SK-N-SH (cell line): Measurements from ENCODE around the gene RTN3. TPM values are rescaled to one million over a fixed set of nuclear protein-coding genes. Genes with fewer than 3 reads are reported as not detected.

Experiments used
- CTCF ChIA-PET: fragments of 300-600, 350-600 bp; formaldehyde crosslinking; extraction: SDS; loops from one replicate; lab custom pipeline; 2021; lab: Yijun Ruan, JAX
- POLR2A ChIA-PET: fragments of 350-600 bp; sonication (Branson Sonifier 250); formaldehyde crosslinking; extraction: SDS; loops from one replicate; lab custom pipeline; 2020; ENCODE audit warnings: antibody characterized with exemption, inconsistent platforms; lab: Yijun Ruan, JAX
- DNase-seq: peaks from one replicate; pipeline ENCODE4 v3.0.0; 2012
- H2AFZ ChIP-seq: fragments of 200-600 bp; sonication (generic); 2 replicates; pipeline ENCODE4 v1.8.1; 2016; ENCODE audit warnings: antibody characterized with exemption, mild to moderate bottlenecking, low read depth
- H3F3A ChIP-seq: fragments of 200-600 bp; sonication (generic); replicated peaks from 2 replicates; pipeline ENCODE3; 2016; ENCODE audit warnings: antibody characterized with exemption, mild to moderate bottlenecking; ENCODE audit not compliant: insufficient read depth
- H3K27ac ChIP-seq, 2 experiments: fragments of 200-500 bp in 1 of 2; fragments of 200-600 bp in 1 of 2; sonication (Bioruptor generic) in 1 of 2; sonication (generic), shearing (Covaris generic) in 1 of 2; 2 replicates each; pipeline versions ENCODE4 v1.5.1 to v1.6.1; 2014 to 2016; ENCODE audit warnings: low read depth in 2 of 2, inconsistent platforms in 1 of 2, low read length in 1 of 2, mild to moderate bottlenecking in 1 of 2, mixed read lengths in 1 of 2
- H3K27me3 ChIP-seq: fragments of 200-600 bp; sonication (generic), shearing (Covaris generic); 2 replicates; pipeline ENCODE4 v1.6.1; 2016; ENCODE audit warnings: mixed run types; ENCODE audit not compliant: insufficient read depth
- H3K36me3 ChIP-seq, 2 experiments: fragments of 200-500 bp in 1 of 2; fragments of 200-600 bp in 1 of 2; sonication (Bioruptor generic) in 1 of 2; sonication (generic) in 1 of 2; replicated peaks in 1 of 2; 2 replicates each; pipeline versions ENCODE3 to v1.5.1; 2014 to 2016; ENCODE audit warnings: low read length in 1 of 2, mild to moderate bottlenecking in 1 of 2; ENCODE audit not compliant: insufficient read depth in 2 of 2, control insufficient read depth in 1 of 2
- H3K4me1 ChIP-seq, 2 experiments: fragments of 200-500 bp in 1 of 2; fragments of 200-600 bp in 1 of 2; sonication (Bioruptor generic) in 1 of 2; sonication (generic), shearing (Covaris generic) in 1 of 2; 2 replicates each; pipeline versions ENCODE4 v1.5.1 to v1.6.1; 2014 to 2016; ENCODE audit warnings: low read depth in 1 of 2, low read length in 1 of 2, mixed run types in 1 of 2; ENCODE audit not compliant: insufficient read depth in 2 of 2, control insufficient read depth in 1 of 2
- H3K4me2 ChIP-seq: fragments of 200-600 bp; sonication (generic), shearing (Covaris generic); 2 replicates; pipeline ENCODE4 v1.6.1; 2017; ENCODE audit warnings: mixed run types
- H3K4me3 ChIP-seq, 2 experiments: fragments of 200-500 bp in 1 of 2; fragments of 200-600 bp in 1 of 2; sonication (Bioruptor generic) in 1 of 2; sonication (generic), shearing (Covaris generic) in 1 of 2; 2 replicates each; pipeline versions ENCODE4 v1.5.1 to v1.8.1; 2014 to 2016; ENCODE audit warnings: low read depth in 2 of 2, inconsistent platforms in 1 of 2, low read length in 1 of 2, mild to moderate bottlenecking in 1 of 2, mixed read lengths in 1 of 2, moderate library complexity in 1 of 2
- H3K79me2 ChIP-seq: fragments of 200-600 bp; sonication (generic); 2 replicates; pipeline ENCODE4 v1.8.1; 2017; ENCODE audit warnings: mild to moderate bottlenecking; ENCODE audit not compliant: insufficient read depth
- H3K9ac ChIP-seq: fragments of 200-600 bp; sonication (generic); 2 replicates; pipeline ENCODE4 v1.6.1; 2017; ENCODE audit warnings: mixed run types
- H3K9me2 ChIP-seq: fragments of 200-600 bp; sonication (generic); 2 replicates; pipeline ENCODE4 v1.6.1; 2017; ENCODE audit warnings: mixed run types
- H3K9me3 ChIP-seq: fragments of 200-600 bp; sonication (generic); 2 replicates; pipeline ENCODE4 v1.6.1; 2017; ENCODE audit warnings: mixed run types, mild to moderate bottlenecking, moderate library complexity
- H4K20me1 ChIP-seq: fragments of 200-600 bp; sonication (generic); 2 replicates; pipeline ENCODE4 v1.6.1; 2017; ENCODE audit warnings: mild to moderate bottlenecking, mixed run types; ENCODE audit not compliant: insufficient read depth
- CHD2 ChIP-seq: fragments of 150-350 bp; IDR thresholded peaks from 2 replicates; pipeline ENCODE4 v1.6.1; 2018; ENCODE audit warnings: low read length; ENCODE audit not compliant: partially characterized antibody
- EZH2phosphoT487 ChIP-seq: fragments of 200-600 bp; sonication (generic); IDR thresholded peaks from 2 replicates; pipeline ENCODE4 v1.6.1; 2017; ENCODE audit warnings: low read depth, mixed run types, mild to moderate bottlenecking, antibody characterized with exemption, moderate library complexity, borderline replicate concordance
- FOSL2 ChIP-seq: IDR thresholded peaks from 2 replicates; pipeline ENCODE4 v1.4.0; 2012; ENCODE audit warnings: low read depth, mild to moderate bottlenecking, moderate library complexity, borderline replicate concordance
- FOXJ3 ChIP-seq: sonication (generic); formaldehyde crosslinking; IDR thresholded peaks from 2 replicates; pipeline ENCODE4 v1.5.1; 2020; ENCODE audit warnings: mild to moderate bottlenecking, missing genetic modification reagents
- FOXM1 ChIP-seq: IDR thresholded peaks from 2 replicates; pipeline ENCODE4 v1.4.0; 2012; ENCODE audit warnings: low read depth, mild to moderate bottlenecking
- GABPA ChIP-seq: IDR thresholded peaks from 2 replicates; pipeline ENCODE4 v1.4.0; 2012; ENCODE audit warnings: low read depth, mild to moderate bottlenecking
- GATA2 ChIP-seq: sonication (generic); formaldehyde crosslinking; IDR thresholded peaks from 2 replicates; pipeline ENCODE4 v1.5.0; 2020; ENCODE audit warnings: mild to moderate bottlenecking, missing genetic modification reagents
- IRF3 ChIP-seq: fragments of 150-350 bp; IDR thresholded peaks from 2 replicates; pipeline ENCODE4 v1.6.1; 2016; ENCODE audit warnings: mild to moderate bottlenecking, low read depth, low read length
- MAX ChIP-seq: IDR thresholded peaks from 2 replicates; pipeline ENCODE4 v1.4.0; 2012; ENCODE audit warnings: low read depth
- MEF2A ChIP-seq: IDR thresholded peaks from 2 replicates; pipeline ENCODE4 v1.4.0; 2012; ENCODE audit warnings: low read depth, borderline replicate concordance
- NFIC ChIP-seq: IDR thresholded peaks from 2 replicates; pipeline ENCODE4 v1.4.0; 2012; ENCODE audit warnings: borderline replicate concordance
- POLR2AphosphoS5 ChIP-seq: IDR thresholded peaks from 2 replicates; pipeline ENCODE4 v1.6.1; 2012; ENCODE audit warnings: low read depth, low read length
- RAD21 ChIP-seq: IDR thresholded peaks from 2 replicates; pipeline ENCODE4 v1.6.1; 2012; ENCODE audit warnings: mild to moderate bottlenecking, low read length
- RCOR1 ChIP-seq: fragments of 150-350 bp; IDR thresholded peaks from 2 replicates; pipeline ENCODE4 v1.6.1; 2017; ENCODE audit warnings: antibody characterized with exemption, low read length
- RXRA ChIP-seq: IDR thresholded peaks from 2 replicates; pipeline ENCODE4 v1.4.0; 2012; ENCODE audit warnings: low read depth, mild to moderate bottlenecking, borderline replicate concordance
- SMC3 ChIP-seq: IDR thresholded peaks from 2 replicates; pipeline ENCODE4 v1.6.1; 2012; ENCODE audit warnings: low read depth, low read length, improper control_type of control experiment
- TAF1 ChIP-seq: IDR thresholded peaks from 2 replicates; pipeline ENCODE4 v1.6.1; 2012; ENCODE audit warnings: low read depth, mild to moderate bottlenecking, low read length, moderate library complexity, borderline replicate concordance
- TCF12 ChIP-seq: IDR thresholded peaks from 2 replicates; pipeline ENCODE4 v1.4.0; 2012
- YY1 ChIP-seq: IDR thresholded peaks from 2 replicates; pipeline ENCODE4 v1.4.0; 2012; ENCODE audit warnings: low read depth, mild to moderate bottlenecking
- WGBS: methylation state at CpG from one replicate; pipeline ENCODE4 v1.1.6; 2017; ENCODE audit warnings: low lambda C conversion rate; 5-methylcytosine and 5-hydroxymethylcytosine counted together
- polyA plus RNA-seq, 3 experiments: library from polyadenylated mRNA; depleted of rRNA; stranded (reverse); fragments of >200 nt; gene quantifications; 2 replicates each; pipeline ENCODE4 v1.2.3, GENCODE V29; 2012
- TF ChIP-seq, protein P1 (sequence below): IDR thresholded peaks from 2 replicates; pipeline ENCODE4 v1.6.1; 2012; ENCODE audit warnings: mild to moderate bottlenecking, low read depth, low read length, moderate library complexity
- TF ChIP-seq, protein P2 (sequence below): fragments of 200-600 bp; sonication (generic); IDR thresholded peaks from 2 replicates; pipeline ENCODE4 v1.6.1; 2017; ENCODE audit warnings: antibody characterized with exemption, mild to moderate bottlenecking, moderate library complexity

RTN3 gene
- polyA plus RNA-seq, 1 of the 3 experiments (the other 2 are of a cell fraction) = 52.7 TPM

DNA sequence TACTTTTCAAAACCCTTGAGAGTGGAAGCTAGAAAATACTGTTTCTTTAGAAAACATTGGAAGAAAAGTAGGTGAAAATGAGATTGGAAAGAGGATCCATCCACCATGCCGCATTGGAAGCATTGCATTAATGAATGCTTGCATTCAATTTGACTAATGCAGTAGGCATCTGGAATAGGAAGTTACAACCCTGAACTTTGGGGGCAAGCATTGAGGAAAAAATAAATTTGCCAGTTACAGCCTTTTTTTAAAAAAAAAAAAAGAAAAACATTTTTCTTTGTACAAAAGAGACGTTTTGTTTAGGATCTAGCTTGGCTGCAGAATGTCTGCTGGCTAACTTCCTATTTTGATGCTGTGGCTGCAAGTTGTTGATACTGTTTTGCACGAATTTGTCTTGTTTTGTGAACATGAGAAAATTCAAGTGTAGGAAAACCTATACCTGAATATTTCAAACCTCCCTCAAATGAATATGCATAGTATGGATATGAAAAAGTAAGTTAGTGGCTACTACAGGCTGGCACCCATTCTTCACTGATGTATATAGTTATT lies 28.1 kb downstream of the RTN3 start:
- peaks cover 64% of the 10 kb centered on the region for H3K79me2 ChIP-seq
- TF ChIP-seq RAD21 (no peak), YY1 (no peak), MAX (no peak), NFIC (no peak), MEF2A (no peak), FOSL2 (no peak), GATA2 (CRISPR knock-in tag) (no peak), POLR2AphosphoS5 (no peak), CHD2 (no peak), IRF3 (no peak), SMC3 (no peak)
- H3K36me3 ChIP-seq = peaks cover 0 to 4% of the 10 kb centered on the region in 2 experiments
- H3K4me3 ChIP-seq = no peak overlapping the region
- peaks cover 4% of the 10 kb centered on the region for H3F3A ChIP-seq
- no peak for DNase-seq
- no peaks in the 10 kb centered on the region for H3K9me3 ChIP-seq
- H4K20me1 ChIP-seq = peaks cover 10% of the 10 kb centered on the region
- H2AFZ ChIP-seq = no peak overlapping the region
- no peak overlapping the region for H3K27ac ChIP-seq
- ChIA-PET CTCF (interaction anchor here (0.6 to 1.3 kb wide), 3 partner anchors 36 to 451 kb away, joined by 3 to 6 read pairs (median 3); no protein-coding TSS in a partner anchor), POLR2A (no interaction called here)
- no peak overlapping the region for H3K4me2 ChIP-seq
- 86% methylated on average over 3 of the region's 3 CpGs for WGBS
- H3K9ac ChIP-seq = no peak overlapping the region
- H3K4me1 ChIP-seq = peaks cover 0 to 19% of the 10 kb centered on the region in 2 experiments; a peak in 1 of 4 replicates
- no peaks in the 10 kb centered on the region for H3K9me2 ChIP-seq
- H3K27me3 ChIP-seq = no peaks in the 10 kb centered on the region

DNA sequence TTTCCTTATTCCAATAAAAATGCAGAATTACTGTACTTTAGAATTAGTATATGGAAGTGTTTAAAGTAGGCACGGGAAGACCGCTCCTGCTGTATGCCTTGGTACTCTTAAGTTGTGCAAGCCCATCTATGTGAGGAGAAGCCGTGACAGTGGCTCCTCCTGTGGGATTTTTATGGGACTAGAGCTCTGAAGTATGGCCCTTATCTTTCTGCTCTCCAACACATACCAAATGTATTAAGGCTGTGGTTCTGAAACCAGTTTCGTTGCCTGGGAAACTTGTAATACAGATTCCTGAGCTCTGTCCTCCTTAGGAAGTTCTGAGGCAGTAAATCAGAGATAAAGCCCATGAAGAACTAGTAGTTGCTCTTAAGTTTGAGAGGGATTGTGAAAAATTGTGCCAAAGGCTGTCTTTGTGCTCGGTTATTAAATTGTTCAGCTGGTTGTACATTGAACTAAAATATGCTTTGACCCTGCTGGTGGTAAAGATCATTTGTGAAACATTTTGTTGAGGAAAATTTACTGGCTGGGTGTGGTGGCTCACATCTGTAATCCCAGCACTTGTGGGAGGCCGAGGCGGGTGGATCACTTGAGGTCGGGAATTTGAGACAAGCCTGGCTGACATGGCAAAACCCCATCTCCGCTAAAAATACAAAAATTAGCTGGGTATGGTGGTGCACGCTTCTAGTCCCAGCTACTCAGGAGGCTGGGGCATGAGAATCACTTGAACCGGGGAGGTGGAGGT lies 29.3 kb downstream of the RTN3 start:
- 89% methylated on average over 11 of the region's 11 CpGs for WGBS
- DNase-seq = no peak
- Histone ChIP-seq H3K4me3 (no peak overlapping the region), H3K27ac (no peak overlapping the region), H3K9me3 (no peaks in the 10 kb centered on the region), H3K4me1 (peaks cover 0 to 15% of the 10 kb centered on the region in 2 experiments; a peak in 1 of 4 replicates), H3F3A (no peaks in the 10 kb centered on the region), H2AFZ (no peak overlapping the region), H3K27me3 (no peaks in the 10 kb centered on the region), H3K36me3 (peaks cover 0 to 4% of the 10 kb centered on the region in 2 experiments), H3K9ac (no peak overlapping the region), H3K79me2 (peaks cover 57% of the 10 kb centered on the region), H4K20me1 (peaks cover 10% of the 10 kb centered on the region), H3K4me2 (no peak overlapping the region), H3K9me2 (no peaks in the 10 kb centered on the region)
- POLR2A ChIA-PET = no interaction called here
- CTCF ChIA-PET = interaction anchor here (0.8 to 2.2 kb wide), 4 partner anchors 11 to 127 kb away, joined by 3 to 9 read pairs (median 5); no protein-coding TSS in a partner anchor
- TF ChIP-seq GABPA = no peak
- no peak for TF ChIP-seq RCOR1
- TF ChIP-seq TCF12 = no peak
- no peak for TF ChIP-seq FOXM1
- TF ChIP-seq EZH2phosphoT487 = no peak
- no peak for TF ChIP-seq MEF2A
- TF ChIP-seq, protein P1, sequence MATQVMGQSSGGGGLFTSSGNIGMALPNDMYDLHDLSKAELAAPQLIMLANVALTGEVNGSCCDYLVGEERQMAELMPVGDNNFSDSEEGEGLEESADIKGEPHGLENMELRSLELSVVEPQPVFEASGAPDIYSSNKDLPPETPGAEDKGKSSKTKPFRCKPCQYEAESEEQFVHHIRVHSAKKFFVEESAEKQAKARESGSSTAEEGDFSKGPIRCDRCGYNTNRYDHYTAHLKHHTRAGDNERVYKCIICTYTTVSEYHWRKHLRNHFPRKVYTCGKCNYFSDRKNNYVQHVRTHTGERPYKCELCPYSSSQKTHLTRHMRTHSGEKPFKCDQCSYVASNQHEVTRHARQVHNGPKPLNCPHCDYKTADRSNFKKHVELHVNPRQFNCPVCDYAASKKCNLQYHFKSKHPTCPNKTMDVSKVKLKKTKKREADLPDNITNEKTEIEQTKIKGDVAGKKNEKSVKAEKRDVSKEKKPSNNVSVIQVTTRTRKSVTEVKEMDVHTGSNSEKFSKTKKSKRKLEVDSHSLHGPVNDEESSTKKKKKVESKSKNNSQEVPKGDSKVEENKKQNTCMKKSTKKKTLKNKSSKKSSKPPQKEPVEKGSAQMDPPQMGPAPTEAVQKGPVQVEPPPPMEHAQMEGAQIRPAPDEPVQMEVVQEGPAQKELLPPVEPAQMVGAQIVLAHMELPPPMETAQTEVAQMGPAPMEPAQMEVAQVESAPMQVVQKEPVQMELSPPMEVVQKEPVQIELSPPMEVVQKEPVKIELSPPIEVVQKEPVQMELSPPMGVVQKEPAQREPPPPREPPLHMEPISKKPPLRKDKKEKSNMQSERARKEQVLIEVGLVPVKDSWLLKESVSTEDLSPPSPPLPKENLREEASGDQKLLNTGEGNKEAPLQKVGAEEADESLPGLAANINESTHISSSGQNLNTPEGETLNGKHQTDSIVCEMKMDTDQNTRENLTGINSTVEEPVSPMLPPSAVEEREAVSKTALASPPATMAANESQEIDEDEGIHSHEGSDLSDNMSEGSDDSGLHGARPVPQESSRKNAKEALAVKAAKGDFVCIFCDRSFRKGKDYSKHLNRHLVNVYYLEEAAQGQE = no peak
- TF ChIP-seq POLR2AphosphoS5 = no peak
- TF ChIP-seq RAD21 = no peak
- TF ChIP-seq RXRA = no peak
- no peak for TF ChIP-seq TAF1
- no peak for TF ChIP-seq FOXJ3
- TF ChIP-seq, protein P2, sequence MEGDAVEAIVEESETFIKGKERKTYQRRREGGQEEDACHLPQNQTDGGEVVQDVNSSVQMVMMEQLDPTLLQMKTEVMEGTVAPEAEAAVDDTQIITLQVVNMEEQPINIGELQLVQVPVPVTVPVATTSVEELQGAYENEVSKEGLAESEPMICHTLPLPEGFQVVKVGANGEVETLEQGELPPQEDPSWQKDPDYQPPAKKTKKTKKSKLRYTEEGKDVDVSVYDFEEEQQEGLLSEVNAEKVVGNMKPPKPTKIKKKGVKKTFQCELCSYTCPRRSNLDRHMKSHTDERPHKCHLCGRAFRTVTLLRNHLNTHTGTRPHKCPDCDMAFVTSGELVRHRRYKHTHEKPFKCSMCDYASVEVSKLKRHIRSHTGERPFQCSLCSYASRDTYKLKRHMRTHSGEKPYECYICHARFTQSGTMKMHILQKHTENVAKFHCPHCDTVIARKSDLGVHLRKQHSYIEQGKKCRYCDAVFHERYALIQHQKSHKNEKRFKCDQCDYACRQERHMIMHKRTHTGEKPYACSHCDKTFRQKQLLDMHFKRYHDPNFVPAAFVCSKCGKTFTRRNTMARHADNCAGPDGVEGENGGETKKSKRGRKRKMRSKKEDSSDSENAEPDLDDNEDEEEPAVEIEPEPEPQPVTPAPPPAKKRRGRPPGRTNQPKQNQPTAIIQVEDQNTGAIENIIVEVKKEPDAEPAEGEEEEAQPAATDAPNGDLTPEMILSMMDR = no peak
